H9 (cell line): ENCODE results near the gene LRRC8C. TPM values are rescaled to one million over a fixed set of nuclear protein-coding genes. Genes with fewer than 3 reads are reported as not detected.

Source experiments
- DNase-seq: peaks from one replicate; pipeline ENCODE4 v3.0.0-alpha.2; 2017
- H2AFZ ChIP-seq: one replicate; pipeline ENCODE4 v1.6.1; 2013; ENCODE audit warnings: mild to moderate bottlenecking, low read length, control low read depth, moderate library complexity
- H2AK5ac ChIP-seq: 2 replicates; pipeline ENCODE4 v1.6.1; 2013; ENCODE audit warnings: low read length, control low read depth, mixed read lengths; ENCODE audit not compliant: insufficient read length
- H2BK120ac ChIP-seq: one replicate; pipeline ENCODE4 v1.6.1; 2013; ENCODE audit warnings: low read depth, mild to moderate bottlenecking, low read length, control low read depth, inconsistent platforms; ENCODE audit not compliant: poor library complexity, severe bottlenecking
- H2BK12ac ChIP-seq: 2 replicates; pipeline ENCODE4 v1.6.1; 2013; ENCODE audit warnings: low read length, control low read depth, mixed read lengths, low read depth; ENCODE audit not compliant: insufficient read length
- H2BK15ac ChIP-seq: 2 replicates; pipeline ENCODE4 v1.6.1; 2013; ENCODE audit warnings: low read depth, low read length, control low read depth
- H2BK20ac ChIP-seq: one replicate; pipeline ENCODE4 v1.6.1; 2013; ENCODE audit warnings: low read depth, mild to moderate bottlenecking, low read length, control low read depth, inconsistent platforms; ENCODE audit not compliant: poor library complexity, severe bottlenecking
- H2BK5ac ChIP-seq: 2 replicates; pipeline ENCODE4 v1.6.1; 2013; ENCODE audit warnings: low read length, control low read depth, mixed read lengths; ENCODE audit not compliant: insufficient read length
- H3K14ac ChIP-seq: 2 replicates; pipeline ENCODE4 v1.6.1; 2013; ENCODE audit warnings: low read length, control low read depth; ENCODE audit not compliant: insufficient read depth
- H3K18ac ChIP-seq: 2 replicates; pipeline ENCODE4 v1.6.1; 2013; ENCODE audit warnings: low read depth, mild to moderate bottlenecking, mixed read lengths, low read length, control low read depth; ENCODE audit not compliant: insufficient read length
- H3K23ac ChIP-seq: 2 replicates; pipeline ENCODE4 v1.6.1; 2013; ENCODE audit warnings: low read length, control low read depth, mixed read lengths, low read depth; ENCODE audit not compliant: insufficient read length
- H3K23me2 ChIP-seq: 2 replicates; pipeline ENCODE4 v1.6.1; 2013; ENCODE audit warnings: low read depth, mild to moderate bottlenecking, mixed read lengths, low read length, control low read depth; ENCODE audit not compliant: insufficient read length, poor library complexity, severe bottlenecking
- H3K27ac ChIP-seq: 2 replicates; pipeline ENCODE4 v1.5.1; 2013; ENCODE audit warnings: low read length, control low read depth, mixed read lengths, low read depth; ENCODE audit not compliant: insufficient read length
- H3K27me3 ChIP-seq: 2 replicates; pipeline ENCODE4 v1.6.1; 2013; ENCODE audit warnings: low read length, control low read depth, inconsistent platforms; ENCODE audit not compliant: insufficient read depth
- H3K4ac ChIP-seq: 2 replicates; pipeline ENCODE4 v1.6.1; 2013; ENCODE audit warnings: low read depth, mild to moderate bottlenecking, control low read depth, inconsistent platforms, low read length, moderate library complexity
- H3K4me1 ChIP-seq: 2 replicates; pipeline ENCODE4 v1.6.1; 2013; ENCODE audit warnings: low read length, control low read depth, inconsistent platforms; ENCODE audit not compliant: insufficient read depth
- H3K4me2 ChIP-seq: 2 replicates; pipeline ENCODE4 v1.6.1; 2013; ENCODE audit warnings: low read length, control low read depth, mixed read lengths; ENCODE audit not compliant: insufficient read length, insufficient read depth
- H3K56ac ChIP-seq: 2 replicates; pipeline ENCODE4 v1.6.1; 2013; ENCODE audit warnings: low read depth, mild to moderate bottlenecking, mixed read lengths, low read length, control low read depth; ENCODE audit not compliant: insufficient read length
- H3K79me1 ChIP-seq: 2 replicates; pipeline ENCODE4 v1.6.1; 2013; ENCODE audit warnings: low read depth, mild to moderate bottlenecking, moderate library complexity, low read length, control low read depth, inconsistent platforms; ENCODE audit not compliant: insufficient read depth, poor library complexity, severe bottlenecking
- H3K79me2 ChIP-seq: 2 replicates; pipeline ENCODE4 v1.6.1; 2013; ENCODE audit warnings: low read length, control low read depth, inconsistent platforms; ENCODE audit not compliant: insufficient read depth
- H3K9ac ChIP-seq: 2 replicates; pipeline ENCODE4 v1.6.1; 2013; ENCODE audit warnings: low read length, control low read depth, mixed read lengths; ENCODE audit not compliant: insufficient read length; ENCODE audit errors: extremely low read depth
- H3K9me3 ChIP-seq: one replicate; pipeline ENCODE4 v1.6.1; 2013; ENCODE audit warnings: low read depth, low read length, inconsistent platforms; ENCODE audit not compliant: control insufficient read depth
- H3T11ph ChIP-seq: one replicate; pipeline ENCODE4 v1.6.1; 2013; ENCODE audit warnings: mild to moderate bottlenecking, low read length, control low read depth, inconsistent platforms
- H4K20me1 ChIP-seq: one replicate; pipeline ENCODE4 v1.6.1; 2013; ENCODE audit not compliant: control insufficient read depth, insufficient read length, insufficient read depth
- H4K5ac ChIP-seq: 2 replicates; pipeline ENCODE4 v1.6.1; 2013; ENCODE audit warnings: low read depth, mild to moderate bottlenecking, mixed read lengths, low read length, control low read depth; ENCODE audit not compliant: insufficient read length
- H4K8ac ChIP-seq: replicated peaks from 2 replicates; pipeline ENCODE4 v1.6.1; 2013; ENCODE audit warnings: low read length, control low read depth, mixed read lengths, low read depth; ENCODE audit not compliant: insufficient read length
- H4K91ac ChIP-seq: 2 replicates; pipeline ENCODE4 v1.6.1; 2013; ENCODE audit warnings: low read depth, mild to moderate bottlenecking, moderate library complexity, mixed read lengths, low read length, control low read depth; ENCODE audit not compliant: insufficient read length
- H3K27ac Mint-ChIP-seq, 3 experiments: 2 replicates in 2 of 3; 3 replicates in 1 of 3; pipeline ENCODE4 v1.8.0; 2020 to 2021; ENCODE audit warnings: mixed read lengths in 3 of 3, mild to moderate bottlenecking in 1 of 3, moderate library complexity in 1 of 3
- H3K27me3 Mint-ChIP-seq: 2 replicates; pipeline ENCODE4 v1.8.0; 2021; ENCODE audit warnings: low read depth, mild to moderate bottlenecking, moderate library complexity, mixed read lengths
- H3K36me3 Mint-ChIP-seq, 3 experiments: 2 replicates in 2 of 3; 3 replicates in 1 of 3; pipeline ENCODE4 v1.8.0; 2020 to 2021; ENCODE audit warnings: low read depth in 3 of 3, mixed read lengths in 3 of 3; ENCODE audit not compliant: insufficient read depth in 1 of 3
- H3K4me1 Mint-ChIP-seq, 2 experiments: 2 replicates each; pipeline ENCODE4 v1.8.0; 2020; ENCODE audit warnings: mixed read lengths in 2 of 2
- H3K4me3 Mint-ChIP-seq, 2 experiments: 2 replicates in 1 of 2; 3 replicates in 1 of 2; pipeline ENCODE4 v1.8.0; 2020 to 2021; ENCODE audit warnings: mild to moderate bottlenecking in 2 of 2, mixed read lengths in 2 of 2, moderate library complexity in 1 of 2
- H3K9me3 Mint-ChIP-seq, 2 experiments: 2 replicates in 1 of 2; 3 replicates in 1 of 2; pipeline ENCODE4 v1.8.0; 2020; ENCODE audit warnings: mild to moderate bottlenecking in 2 of 2, mixed read lengths in 2 of 2, moderate library complexity in 1 of 2
- WGBS: extraction: QIAGEN DNeasy Blood & Tissue Kit; methylation state at CpG from one replicate; pipeline ENCODE4 v1.1.7; 2013; ENCODE audit warnings: missing lambda C conversion rate, low lambda C conversion rate, mixed read lengths; ENCODE audit not compliant: insufficient read length; ENCODE audit errors: extremely low coverage; 5-methylcytosine and 5-hydroxymethylcytosine counted together
- total RNA-seq: library from RNA; stranded (reverse); gene quantifications from 2 replicates; pipeline ENCODE4 v1.2.1, GENCODE V29; 2021
- TF ChIP-seq, protein P1 (sequence below): fragments of 200-600 bp; sonication (generic); conservative IDR thresholded peaks from 3 replicates; pipeline ENCODE4 v1.8.0; 2021; ENCODE audit warnings: antibody characterized with exemption, mild to moderate bottlenecking

LRRC8C gene
- total RNA-seq, 1 experiment from 2014 or later, result 1.9 TPM

- H3K56ac ChIP-seq, result no peak overlapping the region
- no peak overlapping the region for H3K27ac ChIP-seq
Measured at GRCh38 chr1:89667691-89668090, 34.8 kb downstream of the LRRC8C start.

More at GRCh38 chr1:89667691-89668090, 34.8 kb downstream of the LRRC8C start:
- H3K23ac ChIP-seq, result no peak overlapping the region
- H3K4me2 ChIP-seq, result no peak overlapping the region
- H3K4ac ChIP-seq, result no peak overlapping the region
- no peaks in the 10 kb centered on the region for H3K27me3 ChIP-seq
- H3T11ph ChIP-seq, result no peak overlapping the region
- no peak overlapping the region for H3K14ac ChIP-seq
- H3K79me1 ChIP-seq, result no peaks in the 10 kb centered on the region
- Mint-ChIP-seq H3K36me3 (peaks cover 0 to 5% (median 0%) of the 10 kb centered on the region in 3 experiments; a peak in 1 of 7 replicates), H3K9me3 (peaks cover 0 to 10% of the 10 kb centered on the region in 2 experiments; a peak in 3 of 5 replicates), H3K4me1 (no peaks in the 10 kb centered on the region), H3K27me3 (no peaks in the 10 kb centered on the region), H3K4me3 (no peak overlapping the region), H3K27ac (no peak overlapping the region)
- H2BK120ac ChIP-seq, result no peak overlapping the region
- H2BK15ac ChIP-seq, result no peak overlapping the region
- no peak overlapping the region for H4K91ac ChIP-seq
- no peak overlapping the region for H4K8ac ChIP-seq
- H2BK5ac ChIP-seq, result no peak overlapping the region
- no peak for DNase-seq
- no peak overlapping the region for H3K18ac ChIP-seq
- H2AFZ ChIP-seq, result no peak overlapping the region
- no CpG with 5 or more reads among the region's 1 CpG for WGBS
- TF ChIP-seq, protein P1, sequence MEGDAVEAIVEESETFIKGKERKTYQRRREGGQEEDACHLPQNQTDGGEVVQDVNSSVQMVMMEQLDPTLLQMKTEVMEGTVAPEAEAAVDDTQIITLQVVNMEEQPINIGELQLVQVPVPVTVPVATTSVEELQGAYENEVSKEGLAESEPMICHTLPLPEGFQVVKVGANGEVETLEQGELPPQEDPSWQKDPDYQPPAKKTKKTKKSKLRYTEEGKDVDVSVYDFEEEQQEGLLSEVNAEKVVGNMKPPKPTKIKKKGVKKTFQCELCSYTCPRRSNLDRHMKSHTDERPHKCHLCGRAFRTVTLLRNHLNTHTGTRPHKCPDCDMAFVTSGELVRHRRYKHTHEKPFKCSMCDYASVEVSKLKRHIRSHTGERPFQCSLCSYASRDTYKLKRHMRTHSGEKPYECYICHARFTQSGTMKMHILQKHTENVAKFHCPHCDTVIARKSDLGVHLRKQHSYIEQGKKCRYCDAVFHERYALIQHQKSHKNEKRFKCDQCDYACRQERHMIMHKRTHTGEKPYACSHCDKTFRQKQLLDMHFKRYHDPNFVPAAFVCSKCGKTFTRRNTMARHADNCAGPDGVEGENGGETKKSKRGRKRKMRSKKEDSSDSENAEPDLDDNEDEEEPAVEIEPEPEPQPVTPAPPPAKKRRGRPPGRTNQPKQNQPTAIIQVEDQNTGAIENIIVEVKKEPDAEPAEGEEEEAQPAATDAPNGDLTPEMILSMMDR, result no peak
- no peaks in the 10 kb centered on the region for H3K23me2 ChIP-seq
- H2BK12ac ChIP-seq, result no peak overlapping the region
- H4K20me1 ChIP-seq, result no peaks in the 10 kb centered on the region
- no peaks in the 10 kb centered on the region for H3K9me3 ChIP-seq
- H2AK5ac ChIP-seq, result no peak overlapping the region
- H4K5ac ChIP-seq, result no peak overlapping the region
- no peak overlapping the region for H3K9ac ChIP-seq
- no peaks in the 10 kb centered on the region for H3K79me2 ChIP-seq
- H2BK20ac ChIP-seq, result no peak overlapping the region
- H3K4me1 ChIP-seq, result no peaks in the 10 kb centered on the region
